ENCODE results near the gene ABHD12B.
"Not testable (repeated sequence)": the region's sequence is repeated elsewhere in the genome, so short reads cannot be mapped to it uniquely, and the experiment has no call there.

ABHD12B gene

DNA sequence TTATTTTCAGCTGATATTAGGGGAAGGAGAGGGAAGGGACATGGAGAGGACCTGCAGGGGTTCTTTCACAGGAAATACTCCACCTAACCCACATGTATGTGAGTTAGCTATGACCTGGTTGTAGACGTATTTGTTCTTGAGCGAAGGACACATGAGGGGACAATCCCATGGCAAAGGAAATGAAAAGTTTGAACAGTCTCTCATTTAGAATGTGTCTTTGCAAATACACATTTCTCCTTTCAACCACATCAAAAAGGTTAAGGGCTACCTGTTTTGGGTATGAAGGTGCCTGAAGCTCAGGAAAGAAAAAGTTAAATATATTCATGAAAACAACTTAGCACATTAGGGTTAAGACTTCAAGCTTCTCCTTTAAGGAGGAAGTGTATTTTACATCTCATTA is 65.0 kb downstream of the ABHD12B start:
- Histone ChIP-seq H3K36me3 (ENCODE audit: low read depth) (peaks cover 79% of the 10 kb centered on the region), H3K4me1 (ENCODE audit: insufficient read depth, poor library complexity, severe bottlenecking) (peaks cover 41% of the 10 kb centered on the region), H3K27ac (ENCODE audit: poor library complexity, severe bottlenecking) (peak overlapping the region; percentile 84), H3K4me3 (ENCODE audit: severe bottlenecking) (no peak overlapping the region), H3K27me3 (ENCODE audit: insufficient read depth, poor library complexity, severe bottlenecking) (no peaks in the 10 kb centered on the region), H3K9me3 (ENCODE audit: severe bottlenecking) (no peaks in the 10 kb centered on the region)
- no peak for DNase-seq (ENCODE audit: low spot score)
- TF ChIP-seq CTCF (IDR thresholded peaks at IDR 0.05; ENCODE audit: poor library complexity, severe bottlenecking): no peak
- peak; percentile 13 for ATAC-seq (ENCODE audit: low read depth)

- Histone ChIP-seq H3K36me3 (ENCODE audit: low read depth) (peaks cover 79% of the 10 kb centered on the region), H3K27ac (ENCODE audit: poor library complexity, severe bottlenecking) (peak overlapping the region; percentile 84), H3K9me3 (ENCODE audit: severe bottlenecking) (no peaks in the 10 kb centered on the region), H3K4me3 (ENCODE audit: severe bottlenecking) (no peak overlapping the region), H3K27me3 (ENCODE audit: insufficient read depth, poor library complexity, severe bottlenecking) (no peaks in the 10 kb centered on the region), H3K4me1 (ENCODE audit: insufficient read depth, poor library complexity, severe bottlenecking) (peaks cover 41% of the 10 kb centered on the region)
- TF ChIP-seq CTCF (IDR thresholded peaks at IDR 0.05; ENCODE audit: poor library complexity, severe bottlenecking): no peak
- DNase-seq (ENCODE audit: low spot score): no peak
- peak; percentile 76 for ATAC-seq (ENCODE audit: low read depth)
These were observed 65.5 kb downstream of the ABHD12B start for GRCh38 chr14:50937325-50937724.

DNA sequence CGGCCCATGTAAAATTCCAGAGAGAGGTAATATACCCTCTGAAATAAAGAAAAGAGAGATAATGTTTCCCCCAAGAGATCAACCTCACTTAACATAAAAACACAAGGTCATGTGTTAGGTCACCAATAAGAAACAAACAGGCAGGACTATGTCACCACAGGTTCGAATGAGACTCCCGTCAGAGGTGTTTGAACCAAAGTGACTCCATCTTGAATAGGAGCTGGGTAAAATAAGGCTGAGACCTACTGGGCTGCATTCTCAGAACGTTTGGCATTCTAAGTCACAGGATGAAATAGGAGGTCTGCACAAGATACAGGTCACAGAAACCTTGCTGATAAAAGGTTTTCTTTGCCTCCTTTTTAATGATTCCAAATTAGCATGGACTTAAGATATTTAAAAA is 65.9 kb downstream of the ABHD12B start:
- Histone ChIP-seq H3K4me1 (ENCODE audit: insufficient read depth, poor library complexity, severe bottlenecking) (peaks cover 41% of the 10 kb centered on the region), H3K9me3 (ENCODE audit: severe bottlenecking) (no peaks in the 10 kb centered on the region), H3K27ac (ENCODE audit: poor library complexity, severe bottlenecking) (peak overlapping the region; percentile 84), H3K27me3 (ENCODE audit: insufficient read depth, poor library complexity, severe bottlenecking) (no peaks in the 10 kb centered on the region), H3K36me3 (ENCODE audit: low read depth) (peaks cover 79% of the 10 kb centered on the region), H3K4me3 (ENCODE audit: severe bottlenecking) (no peak overlapping the region)
- no peak for TF ChIP-seq CTCF (IDR thresholded peaks at IDR 0.05; ENCODE audit: poor library complexity, severe bottlenecking)
- DNase-seq (ENCODE audit: low spot score): no peak
- no peak for ATAC-seq (ENCODE audit: low read depth)

DNA sequence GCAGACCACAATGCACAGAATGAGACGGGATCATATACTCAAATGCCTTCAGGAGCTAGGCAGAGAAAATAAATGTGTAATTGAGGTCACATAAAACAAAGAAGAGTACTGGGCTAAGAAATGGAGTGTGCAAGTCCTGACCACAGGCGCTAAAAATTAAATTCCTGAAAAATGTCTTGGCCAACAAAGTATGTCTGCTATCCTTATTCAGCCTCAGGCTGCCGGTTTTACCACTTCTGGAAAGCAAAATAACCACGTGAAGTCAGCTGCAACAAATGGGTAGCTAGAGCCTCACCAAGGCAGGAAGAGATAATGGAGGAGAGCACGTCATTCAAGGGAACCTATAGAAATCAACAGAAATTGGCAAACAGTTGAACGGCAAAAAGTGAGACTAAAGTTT is 69.3 kb downstream of the ABHD12B start:
- ATAC-seq (ENCODE audit: low read depth): no peak
- Histone ChIP-seq H3K4me1 (ENCODE audit: insufficient read depth, poor library complexity, severe bottlenecking) (peaks cover 37% of the 10 kb centered on the region), H3K4me3 (ENCODE audit: severe bottlenecking) (no peak overlapping the region), H3K27me3 (ENCODE audit: insufficient read depth, poor library complexity, severe bottlenecking) (no peaks in the 10 kb centered on the region), H3K36me3 (ENCODE audit: low read depth) (peaks cover 46% of the 10 kb centered on the region), H3K27ac (ENCODE audit: poor library complexity, severe bottlenecking) (peak overlapping the region; percentile 1), H3K9me3 (ENCODE audit: severe bottlenecking) (no peaks in the 10 kb centered on the region)
- no peak for TF ChIP-seq CTCF (IDR thresholded peaks at IDR 0.05; ENCODE audit: poor library complexity, severe bottlenecking)
- DNase-seq (ENCODE audit: low spot score): no peak

DNA sequence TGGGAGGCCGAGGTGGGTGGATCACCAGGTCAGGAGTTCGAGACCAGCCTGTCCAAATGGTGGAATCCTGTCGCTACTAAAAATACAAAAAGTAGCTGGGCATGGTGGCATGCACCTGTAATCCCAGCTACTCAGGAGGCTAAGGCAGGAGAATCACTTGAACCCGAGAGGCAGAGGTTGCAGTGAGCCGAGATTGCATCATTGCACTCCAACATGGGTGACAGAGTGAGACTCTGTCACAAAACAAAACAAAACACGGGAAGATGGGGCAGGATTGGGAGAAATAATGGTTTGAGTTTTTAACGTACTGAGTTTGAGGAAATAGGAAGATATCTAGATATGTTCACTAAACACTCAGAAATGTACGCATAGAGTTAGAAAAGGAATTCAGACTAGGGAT is 69.8 kb downstream of the ABHD12B start:
- not testable (repeated sequence) for ATAC-seq (ENCODE audit: low read depth); H3K4me3 ChIP-seq (ENCODE audit: severe bottlenecking); H3K27me3 ChIP-seq (ENCODE audit: insufficient read depth, poor library complexity, severe bottlenecking); H3K27ac ChIP-seq (ENCODE audit: poor library complexity, severe bottlenecking); DNase-seq (ENCODE audit: low spot score); H3K9me3 ChIP-seq (ENCODE audit: severe bottlenecking)
- Histone ChIP-seq H3K36me3 (ENCODE audit: low read depth) (peaks cover 41% of the 10 kb centered on the region), H3K4me1 (ENCODE audit: insufficient read depth, poor library complexity, severe bottlenecking) (peaks cover 32% of the 10 kb centered on the region)

All from RWPE2 (cell line).